Ovary (tissue), 3 donors: ENCODE measurements around the gene C1R.

ENCODE experiments used
- EP300 ChIP-seq: sonication (generic); formaldehyde crosslinking; IDR thresholded peaks from one replicate; pipeline ENCODE4 v1.6.1; 2017; ENCODE audit warnings: antibody characterized with exemption
- POLR2A ChIP-seq: fragments of 450-650 bp; IDR thresholded peaks from one replicate; pipeline ENCODE4 v1.6.1; 2017; ENCODE audit warnings: antibody characterized with exemption, mild to moderate bottlenecking, moderate library complexity
- TF ChIP-seq, protein P1 (sequence below), 3 donors: fragments of 450-650 bp in 2 of 3; fragments of 200-600 bp in 1 of 3; IDR thresholded peaks; one replicate each; pipeline versions ENCODE4 v1.5.1 to v1.8.0; 2016 to 2022; ENCODE audit warnings: antibody characterized with exemption in 3 of 3, mild to moderate bottlenecking in 1 of 3
- donor health status: DM: no; HTN: no; CAD: no.

DNA sequence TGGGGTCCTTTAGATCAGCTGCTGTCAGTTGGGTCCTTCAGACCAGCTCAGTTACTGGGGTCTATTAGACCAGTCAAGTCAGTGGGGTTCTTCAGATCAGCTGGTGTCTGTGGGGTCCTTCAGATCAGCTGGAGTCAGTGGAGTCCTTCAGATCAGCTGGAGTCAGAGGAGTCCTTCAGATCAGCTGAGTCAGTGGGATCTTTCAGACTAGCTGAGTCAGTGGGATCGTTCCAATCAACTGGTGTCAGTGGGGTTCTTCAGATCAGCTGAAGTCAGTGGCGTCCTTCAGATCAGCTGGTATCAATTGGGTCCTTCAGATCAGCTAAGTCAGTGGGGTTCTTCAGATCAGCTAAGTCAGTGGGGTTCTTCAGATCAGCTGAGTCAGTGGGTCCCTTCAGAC is 59.3 kb downstream of the C1R start:
- TF ChIP-seq, protein P1, sequence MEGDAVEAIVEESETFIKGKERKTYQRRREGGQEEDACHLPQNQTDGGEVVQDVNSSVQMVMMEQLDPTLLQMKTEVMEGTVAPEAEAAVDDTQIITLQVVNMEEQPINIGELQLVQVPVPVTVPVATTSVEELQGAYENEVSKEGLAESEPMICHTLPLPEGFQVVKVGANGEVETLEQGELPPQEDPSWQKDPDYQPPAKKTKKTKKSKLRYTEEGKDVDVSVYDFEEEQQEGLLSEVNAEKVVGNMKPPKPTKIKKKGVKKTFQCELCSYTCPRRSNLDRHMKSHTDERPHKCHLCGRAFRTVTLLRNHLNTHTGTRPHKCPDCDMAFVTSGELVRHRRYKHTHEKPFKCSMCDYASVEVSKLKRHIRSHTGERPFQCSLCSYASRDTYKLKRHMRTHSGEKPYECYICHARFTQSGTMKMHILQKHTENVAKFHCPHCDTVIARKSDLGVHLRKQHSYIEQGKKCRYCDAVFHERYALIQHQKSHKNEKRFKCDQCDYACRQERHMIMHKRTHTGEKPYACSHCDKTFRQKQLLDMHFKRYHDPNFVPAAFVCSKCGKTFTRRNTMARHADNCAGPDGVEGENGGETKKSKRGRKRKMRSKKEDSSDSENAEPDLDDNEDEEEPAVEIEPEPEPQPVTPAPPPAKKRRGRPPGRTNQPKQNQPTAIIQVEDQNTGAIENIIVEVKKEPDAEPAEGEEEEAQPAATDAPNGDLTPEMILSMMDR (IDR thresholded peaks at IDR 0.05): no peak
- TF ChIP-seq EP300: no peak
- TF ChIP-seq POLR2A: no peak
